Measurements from ENCODE around the gene PSENEN.
"Not testable (repeated sequence)": the region's sequence is repeated elsewhere in the genome, so short reads cannot be mapped to it uniquely, and the experiment has no call there.

Gene PSENEN

GRCh38 chr19:35768082-35768421 lies 22.6 kb downstream of the PSENEN start:
- Histone ChIP-seq H3K36me3 (ENCODE audit: control insufficient read depth in 2 of 2, insufficient read depth in 1 of 2, low read length in 2 of 2) (peaks cover 50 to 79% of the 10 kb centered on the region in 2 experiments), H3K27ac (ENCODE audit: extremely low read depth, low read depth, low read length) (0 out of 2 replicates have a peak overlapping the region, but pooled peaks have one; percentile 37), H3K4me1 (ENCODE audit: control insufficient read depth, insufficient read depth, low read length) (peaks cover 7% of the 10 kb centered on the region; the same call in 1 of the 2 replicates), H3K9me3 (ENCODE audit: control insufficient read depth, insufficient read depth, low read depth, low read length) (no peaks in the 10 kb centered on the region), H3K4me3 (ENCODE audit: low read depth, low read length) (no peak overlapping the region)
- POLR2A ChIA-PET = interaction anchor here (0.6 to 3.7 kb wide), 5 partner anchors 9 to 28 kb away, joined by 3 to 26 read pairs (median 5); partner anchors contain the start of genes HSPB6, LIN37 and PROSER3
- TF ChIP-seq ZNF529 (tag by site-specific recombination; IDR thresholded peaks at IDR 0.05; ENCODE audit: insufficient replicate concordance) (no peak), ZNF792 (tag by site-specific recombination; IDR thresholded peaks at IDR 0.05) (no peak), GLIS1 (tag by site-specific recombination; IDR thresholded peaks at IDR 0.05) (peak; percentile 59), ZNF785 (tag by site-specific recombination; IDR thresholded peaks at IDR 0.05) (no peak)
- CTCF ChIA-PET = no interaction called here

GRCh38 chr19:35772362-35772761 lies 26.9 kb downstream of the PSENEN start:
- TF ChIP-seq ZNF121 (tag by site-specific recombination; IDR thresholded peaks at IDR 0.05) = peak; percentile 95
- ChIA-PET POLR2A (interaction anchor here (0.9 to 3.8 kb wide), 11 partner anchors 11 to 242 kb away, joined by 3 to 39 read pairs (median 6); partner anchors contain the start of genes ALKBH6, HSPB6, IGFLR1 and LIN37), CTCF (interaction anchor here (1.8 kb wide), 1 partner anchor 47 kb away, joined by 5 read pairs; no protein-coding TSS in a partner anchor)
- H3K36me3 ChIP-seq (ENCODE audit: control insufficient read depth in 2 of 2, insufficient read depth in 1 of 2, low read length in 2 of 2) = peaks cover 16 to 38% of the 10 kb centered on the region in 2 experiments
- H3K9me3 ChIP-seq (ENCODE audit: control insufficient read depth, insufficient read depth, low read depth, low read length); H3K27ac ChIP-seq (ENCODE audit: extremely low read depth, low read depth, low read length); H3K4me3 ChIP-seq (ENCODE audit: low read depth, low read length): not testable (repeated sequence)
- H3K4me1 ChIP-seq (ENCODE audit: control insufficient read depth, insufficient read depth, low read length) = peaks cover 24% of the 10 kb centered on the region

- ChIA-PET POLR2A (interaction anchor here (0.6 to 3.8 kb wide), 16 partner anchors 9 to 241 kb away, joined by 3 to 39 read pairs (median 5); partner anchors contain the start of genes ALKBH6, HSPB6, IGFLR1 and LIN37), CTCF (interaction anchor here (0.5 to 1.8 kb wide), 7 partner anchors 21 to 220 kb away, joined by 3 to 5 read pairs (median 3); no protein-coding TSS in a partner anchor)
- Histone ChIP-seq H3K9me3 (ENCODE audit: control insufficient read depth, insufficient read depth, low read depth, low read length) (no peaks in the 10 kb centered on the region), H3K4me3 (ENCODE audit: low read depth, low read length) (no peak overlapping the region), H3K27ac (ENCODE audit: extremely low read depth, low read depth, low read length) (no peak overlapping the region), H3K36me3 (ENCODE audit: control insufficient read depth in 2 of 2, insufficient read depth in 1 of 2, low read length in 2 of 2) (peaks cover 16 to 30% of the 10 kb centered on the region in 2 experiments), H3K4me1 (ENCODE audit: control insufficient read depth, insufficient read depth, low read length) (peaks cover 24% of the 10 kb centered on the region)
- TF ChIP-seq ZNF629 (tag by site-specific recombination; IDR thresholded peaks at IDR 0.05) = peak; percentile 32
- peak; percentile 99 for TF ChIP-seq BCL6B (tag by site-specific recombination; IDR thresholded peaks at IDR 0.05)
- peak; percentile 41 for TF ChIP-seq WT1 (tag by site-specific recombination; IDR thresholded peaks at IDR 0.05)
- TF ChIP-seq SP2 (tag by site-specific recombination; IDR thresholded peaks at IDR 0.05) = peak; percentile 31; the same call in 1 of the 2 replicates
- peak; percentile 50; the same call in 1 of the 2 replicates for TF ChIP-seq KLF17 (tag by site-specific recombination; IDR thresholded peaks at IDR 0.05)
- peak; percentile 33 for TF ChIP-seq ZNF335 (tag by site-specific recombination; conservative IDR thresholded peaks at IDR 0.05)
- TF ChIP-seq GFI1B (tag by site-specific recombination; IDR thresholded peaks at IDR 0.05) = peak; percentile 64
- TF ChIP-seq ZNF624 (tag by site-specific recombination; IDR thresholded peaks at IDR 0.05) = no peak
- TF ChIP-seq ZNF701 (tag by site-specific recombination; IDR thresholded peaks at IDR 0.05) = no peak
- peak; percentile 83; the same call in 1 of the 2 replicates for TF ChIP-seq PRDM1 (tag by site-specific recombination; IDR thresholded peaks at IDR 0.05)
These were observed 27.8 kb downstream of the PSENEN start for GRCh38 chr19:35773020-35773806.
